HG02642 (cell line): ENCODE data around the gene SPECC1.
"Not testable (repeated sequence)": the region's sequence is repeated elsewhere in the genome, so short reads cannot be mapped to it uniquely, and the experiment has no call there.

Experiments
- ATAC-seq: cut with Tn5 transposase; IDR thresholded peaks from one replicate; pipeline ENCODE4 v1.9.1; 2021; ENCODE audit warnings: mild to moderate bottlenecking; ENCODE audit not compliant: unreplicated experiment, poor library complexity

The SPECC1 gene

GRCh38 chr17:20225162-20226115 is 216.3 kb downstream of the SPECC1 start:
- no peak for ATAC-seq

GRCh38 chr17:20226814-20227482 is 217.8 kb downstream of the SPECC1 start:
- no peak for ATAC-seq

- not testable (repeated sequence) for ATAC-seq
Measured at GRCh38 chr17:20227720-20228370, 218.7 kb downstream of the SPECC1 start.

GRCh38 chr17:20228410-20228809 is 219.3 kb downstream of the SPECC1 start:
- no peak for ATAC-seq

GRCh38 chr17:20228860-20229259 is 219.7 kb downstream of the SPECC1 start:
- ATAC-seq, result no peak

GRCh38 chr17:20230924-20231323 is 221.8 kb downstream of the SPECC1 start:
- ATAC-seq, result no peak

- no peak for ATAC-seq
Measured at GRCh38 chr17:20232611-20233010, 223.5 kb downstream of the SPECC1 start.

GRCh38 chr17:20234276-20234675 is 225.1 kb downstream of the SPECC1 start:
- ATAC-seq, result no peak

GRCh38 chr17:20235747-20236146 is 226.6 kb downstream of the SPECC1 start:
- ATAC-seq, result no peak

- no peak for ATAC-seq
Measured at GRCh38 chr17:20236578-20237227, 227.5 kb downstream of the SPECC1 start.

- not testable (repeated sequence) for ATAC-seq
Measured at GRCh38 chr17:20239776-20240175, 230.6 kb downstream of the SPECC1 start.

GRCh38 chr17:20241855-20242254 is 232.7 kb downstream of the SPECC1 start:
- ATAC-seq, result no peak

- no peak for ATAC-seq
Measured at GRCh38 chr17:20242271-20242670, 233.1 kb downstream of the SPECC1 start.

- no peak for ATAC-seq
Measured at GRCh38 chr17:20243524-20243923, 234.4 kb downstream of the SPECC1 start.

GRCh38 chr17:20244671-20245070 is 235.5 kb downstream of the SPECC1 start:
- ATAC-seq, result no peak

GRCh38 chr17:20246692-20247091 is 237.5 kb downstream of the SPECC1 start:
- ATAC-seq, result no peak

GRCh38 chr17:20253323-20253722 is 244.2 kb downstream of the SPECC1 start:
- ATAC-seq, result no peak

GRCh38 chr17:20254541-20254940 is 245.4 kb downstream of the SPECC1 start:
- ATAC-seq, result no peak

GRCh38 chr17:20256144-20256543 is 247.0 kb downstream of the SPECC1 start:
- no peak for ATAC-seq

GRCh38 chr17:20257008-20257407 is 247.8 kb downstream of the SPECC1 start:
- ATAC-seq, result no peak
